ENCODE measurements around the gene PRKCB.

GRCh38 chr16:24138575-24138974, 302.8 kb downstream of the PRKCB start:
- no peak for TF ChIP-seq CTCF (conservative IDR thresholded peaks at IDR 0.05 in 1 of 2, IDR thresholded peaks at IDR 0.05 in 1 of 2; ENCODE audit: extremely low read depth in 1 of 2, insufficient read depth in 1 of 2, low read depth in 1 of 2, low read length in 2 of 2)
- TF ChIP-seq EZH2 (IDR thresholded peaks at IDR 0.05; ENCODE audit: borderline replicate concordance, low read length): no peak
